ENCODE measurements around the gene TBX1. TPM values are rescaled to one million over a fixed set of nuclear protein-coding genes. Genes with fewer than 3 reads are reported as not detected.

Gene TBX1
- total RNA-seq (2013; cell fraction: nucleolus; rRNA removed), result not detected in 2 replicates
- total RNA-seq (2014; rRNA removed) (not detected in 2 replicates), total RNA-seq (2014; rRNA removed; fragmentation: Illumina TruSeq; extraction: Trizol) (not detected in 2 replicates), total RNA-seq (2021) (not detected in 2 replicates), polyA plus RNA-seq (2011; rRNA removed) (not detected in 2 replicates), polyA plus RNA-seq (2014; fragmentation: Illumina TruSeq; extraction: Trizol) (not detected in 2 replicates), polyA plus RNA-seq (2014; fragmentation: Nextera tagmentation; extraction: Ambion mirVana) (not detected), polyA plus RNA-seq (2014; rRNA removed) (not detected in 2 replicates), polyA plus RNA-seq (2016; fragmentation: Nextera tagmentation; extraction: Ambion mirVana) (not detected), polyA minus RNA-seq (2011; rRNA and poly(A)+ RNA removed) (not detected in 2 replicates), Bru-seq, nascent RNA (percentile 4 among the genes with signal in this experiment), BruChase-seq, experiment 1, labeled RNA remaining after a 6-hour chase (percentile 7 among the genes with signal in this experiment), BruChase-seq, experiment 2, labeled RNA remaining after a 2-hour chase (percentile 6 among the genes with signal in this experiment)
- polyA plus RNA-seq (2011; ENCODE audit: low read depth), result not detected
- polyA plus RNA-seq (2011; cell fraction: cytosol; rRNA removed), result not detected in 2 replicates
- polyA plus RNA-seq (2011; cell fraction: nucleus; rRNA removed), result 0.20 TPM in 1 of 2 replicates, not detected in the other
- not detected in 2 replicates for polyA plus RNA-seq (2012)
- polyA minus RNA-seq (2011; cell fraction: cytosol; rRNA and poly(A)+ RNA removed), result not detected in 2 replicates
- not detected in 2 replicates for polyA minus RNA-seq (2011; cell fraction: nucleus; rRNA and poly(A)+ RNA removed)
- long read RNA-seq, experiment 1, result 0 reads
- long read RNA-seq, experiment 2, result 0 reads

GRCh38 chr22:19760058-19760950 lies at the start of gene TBX1:
Gene TBX1, plus strand, starts transcription at chr22:19760778. Its CDS starts 66 bp downstream, at chr22:19760844.
- no TSS peak for BruUV-seq (replicated peaks)
- intact Hi-C loops (cut with micrococcal nuclease; ENCODE audit: unreplicated experiment), result no loop called here
- Histone ChIP-seq H4K20me1 (ENCODE audit: control insufficient read depth, insufficient read depth) (no peaks in the 10 kb centered on the region; the same call in 1 of the 2 replicates), H3K9ac (ENCODE audit: control insufficient read depth, insufficient read depth, low read length) (no peak within 1 kb of the TSS), H3K4me2 (ENCODE audit: control insufficient read depth, insufficient read depth) (no peak within 1 kb of the TSS), H3K79me2 (ENCODE audit: control insufficient read depth, insufficient read depth, low read length) (no peaks in the 10 kb centered on the region), H3K9me3 (replicated peaks; ENCODE audit: control insufficient read depth, insufficient read depth, low read length) (no peaks in the 10 kb centered on the region), H3K4me1 (ENCODE audit: control insufficient read depth, insufficient read depth, low read length) (peaks cover 6% of the 10 kb centered on the region), H3K27ac (ENCODE audit: control insufficient read depth, insufficient read depth) (no peak within 1 kb of the TSS), H3K27me3 (replicated peaks in 1 of 2; ENCODE audit: control insufficient read depth in 2 of 2, insufficient read depth in 2 of 2, low read length in 1 of 2) (peaks cover 16 to 23% of the 10 kb centered on the region in 2 experiments), H2AFZ (ENCODE audit: control insufficient read depth, low read depth, low read length) (no peak within 1 kb of the TSS), H3K4me3 (no peak within 1 kb of the TSS), H3K36me3 (ENCODE audit: control insufficient read depth in 2 of 2, insufficient read depth in 2 of 2, low read length in 1 of 2) (no peaks in the 10 kb centered on the region)
- in situ Hi-C loops (cut with MboI), result no loop called here
- SMC1A ChIA-PET (ENCODE audit: uncharacterized antibody, unreplicated experiment), result no interaction called here
- DNase-seq (ENCODE audit: low read depth, low spot score), result no peak
- CTCF ChIA-PET, result no interaction called here
- WGBS (ENCODE audit: insufficient coverage, insufficient replicate concordance, low lambda C conversion rate, missing lambda C conversion rate), result 8% methylated on average over 26 of the region's 79 CpGs
- RAD21 ChIA-PET (ENCODE audit: unreplicated experiment), result no interaction called here
- FAIRE-seq, result no peak
- POLR2A ChIA-PET, result no interaction called here
- no peak for ATAC-seq
- peak; percentile 92; the same call in 1 of the 2 replicates for TF ChIP-seq EZH2 (IDR thresholded peaks at IDR 0.05; ENCODE audit: borderline replicate concordance, control insufficient read depth, low read depth, low read length)
- TF ChIP-seq CREB1 (IDR thresholded peaks at IDR 0.05; ENCODE audit: low read depth), result no peak
